A673 (cell line): ENCODE measurements around the gene SPEM3. TPM values are rescaled to one million over a fixed set of nuclear protein-coding genes. Genes with fewer than 3 reads are reported as not detected.

Experiments
- BruUV-seq: library from RNA; stranded (reverse); fragments of 400-500 nt; replicated peaks from 2 replicates; lab custom pipeline; 2021; lab: Mats Ljungman, UMichigan
- CTCF ChIA-PET: fragments of 300-600 bp; sonication (Branson Sonifier 250); formaldehyde crosslinking; loops from one replicate; lab custom pipeline; 2022; ENCODE audit warnings: antibody characterized with exemption; lab: Charles Lee
- POLR2A ChIA-PET: fragments of 300-600 bp; sonication (Branson Sonifier 250); formaldehyde crosslinking; loops from one replicate; lab custom pipeline; 2022; ENCODE audit warnings: antibody characterized with exemption; ENCODE audit not compliant: low non-redundant PET; lab: Charles Lee
- DNase-seq: peaks from one replicate; pipeline ENCODE4 v3.0.0-alpha.2; 2015; ENCODE audit warnings: low spot score
- H3K27ac ChIP-seq: fragments of 200-600 bp; sonication (generic); 2 replicates; pipeline ENCODE4 v1.5.1; 2016; ENCODE audit warnings: mixed run types, low read depth, mild to moderate bottlenecking, mixed read lengths, antibody characterized with exemption, low read length; ENCODE audit not compliant: poor library complexity, severe bottlenecking
- H3K27me3 ChIP-seq: fragments of 200-600 bp; sonication (generic); replicated peaks from 2 replicates; pipeline ENCODE4 v1.6.1; 2017; ENCODE audit warnings: mixed run types, low read depth, mild to moderate bottlenecking, mixed read lengths, antibody characterized with exemption, low read length; ENCODE audit not compliant: insufficient read depth, poor library complexity
- H3K36me3 ChIP-seq: fragments of 200-600 bp; sonication (generic); 2 replicates; pipeline ENCODE4 v1.6.1; 2016; ENCODE audit warnings: mixed run types, mild to moderate bottlenecking, mixed read lengths, antibody characterized with exemption, low read length; ENCODE audit not compliant: insufficient read depth, poor library complexity, severe bottlenecking
- H3K4me1 ChIP-seq: fragments of 200-600 bp; sonication (generic); 2 replicates; pipeline ENCODE4 v1.6.1; 2017; ENCODE audit warnings: mixed run types, mild to moderate bottlenecking, mixed read lengths, antibody characterized with exemption, low read length; ENCODE audit not compliant: insufficient read depth, poor library complexity, severe bottlenecking
- H3K4me3 ChIP-seq: fragments of 200-600 bp; sonication (generic); 2 replicates; pipeline ENCODE4 v1.5.1; 2016; ENCODE audit warnings: low read depth, mixed run types, mild to moderate bottlenecking, mixed read lengths, low read length; ENCODE audit not compliant: poor library complexity, severe bottlenecking
- H3K9me3 ChIP-seq: fragments of 200-600 bp; sonication (generic); 2 replicates; pipeline ENCODE4 v1.6.1; 2016; ENCODE audit warnings: mixed run types, low read depth, mild to moderate bottlenecking, mixed read lengths, antibody characterized with exemption, low read length; ENCODE audit not compliant: poor library complexity, severe bottlenecking
- EZH2 ChIP-seq: fragments of 200-600 bp; sonication (generic); IDR thresholded peaks from 2 replicates; pipeline ENCODE4 v1.6.1; 2017; ENCODE audit warnings: borderline replicate concordance, low read depth, mild to moderate bottlenecking, mixed read lengths, antibody characterized with exemption, low read length; ENCODE audit not compliant: poor library complexity, severe bottlenecking
- intact Hi-C: fragments of 100-400 bp; cut with micrococcal nuclease; formaldehyde crosslinking; loops from one replicate; pipeline ENCODE4 v1.10.0; 2022; ENCODE audit not compliant: unreplicated experiment
- total RNA-seq: library from RNA; stranded (reverse); gene quantifications from 2 replicates; pipeline ENCODE4 v1.2.3, GENCODE V29; 2021
- TF ChIP-seq, protein P1 (sequence below): fragments of 300-800, 200-600 bp; sonication (generic); conservative IDR thresholded peaks from 2 replicates; pipeline ENCODE4 v1.5.1; 2017; ENCODE audit warnings: low read depth, mild to moderate bottlenecking, antibody characterized with exemption, low read length, moderate library complexity, mixed read lengths

SPEM3 gene
- total RNA-seq, 1 experiment from 2014 or later, result not detected

- intact Hi-C loops, result no loop called here
- no TSS peak for BruUV-seq
- peaks cover 3% of the 10 kb centered on the region for H3K36me3 ChIP-seq
- no peak within 1 kb of the TSS for H3K4me3 ChIP-seq
- H3K27me3 ChIP-seq, result no peaks in the 10 kb centered on the region
- H3K9me3 ChIP-seq, result no peaks in the 10 kb centered on the region
- H3K27ac ChIP-seq, result no peak within 1 kb of the TSS
- no peak for DNase-seq
- CTCF ChIA-PET, result no interaction called here
- H3K4me1 ChIP-seq, result no peaks in the 10 kb centered on the region
- POLR2A ChIA-PET, result no interaction called here
- no peak for TF ChIP-seq EZH2
- TF ChIP-seq, protein P1, sequence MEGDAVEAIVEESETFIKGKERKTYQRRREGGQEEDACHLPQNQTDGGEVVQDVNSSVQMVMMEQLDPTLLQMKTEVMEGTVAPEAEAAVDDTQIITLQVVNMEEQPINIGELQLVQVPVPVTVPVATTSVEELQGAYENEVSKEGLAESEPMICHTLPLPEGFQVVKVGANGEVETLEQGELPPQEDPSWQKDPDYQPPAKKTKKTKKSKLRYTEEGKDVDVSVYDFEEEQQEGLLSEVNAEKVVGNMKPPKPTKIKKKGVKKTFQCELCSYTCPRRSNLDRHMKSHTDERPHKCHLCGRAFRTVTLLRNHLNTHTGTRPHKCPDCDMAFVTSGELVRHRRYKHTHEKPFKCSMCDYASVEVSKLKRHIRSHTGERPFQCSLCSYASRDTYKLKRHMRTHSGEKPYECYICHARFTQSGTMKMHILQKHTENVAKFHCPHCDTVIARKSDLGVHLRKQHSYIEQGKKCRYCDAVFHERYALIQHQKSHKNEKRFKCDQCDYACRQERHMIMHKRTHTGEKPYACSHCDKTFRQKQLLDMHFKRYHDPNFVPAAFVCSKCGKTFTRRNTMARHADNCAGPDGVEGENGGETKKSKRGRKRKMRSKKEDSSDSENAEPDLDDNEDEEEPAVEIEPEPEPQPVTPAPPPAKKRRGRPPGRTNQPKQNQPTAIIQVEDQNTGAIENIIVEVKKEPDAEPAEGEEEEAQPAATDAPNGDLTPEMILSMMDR, result no peak
These were observed 8.6 kb upstream of the SPEM3 start, which contains the start of gene SPEM1 for GRCh38 chr17:7419819-7420610. Gene SPEM1 (plus strand): TSS chr17:7420324. CDS start chr17:7420385, 61 bp downstream.

DNA sequence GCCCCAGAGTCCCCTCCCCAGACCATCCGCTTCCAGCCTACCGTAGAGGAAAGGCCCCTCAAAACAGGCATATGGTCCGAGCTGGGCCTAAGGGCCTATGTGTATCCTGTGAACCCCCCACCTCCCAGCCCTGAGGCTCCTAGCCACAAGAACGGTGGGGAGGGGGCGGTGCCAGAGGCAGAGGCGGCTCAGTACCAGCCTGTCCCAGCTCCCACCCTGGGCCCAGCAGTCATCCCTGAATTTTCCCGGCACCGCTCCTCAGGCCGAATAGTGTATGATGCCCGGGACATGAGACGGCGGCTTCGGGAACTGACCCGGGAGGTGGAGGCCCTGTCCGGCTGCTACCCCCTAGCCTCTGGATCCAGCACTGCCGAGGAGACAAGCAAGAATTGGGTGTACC is 7.5 kb upstream of the SPEM3 start:
- Histone ChIP-seq H3K27ac (no peak overlapping the region), H3K4me3 (no peak overlapping the region), H3K4me1 (no peaks in the 10 kb centered on the region), H3K9me3 (no peaks in the 10 kb centered on the region), H3K27me3 (no peaks in the 10 kb centered on the region), H3K36me3 (no peaks in the 10 kb centered on the region)
- ChIA-PET CTCF (no interaction called here), POLR2A (no interaction called here)
- intact Hi-C loops, result no loop called here
- TF ChIP-seq, protein P1, result no peak
- no peak for TF ChIP-seq EZH2
- DNase-seq, result no peak
- no TSS peak for BruUV-seq

DNA sequence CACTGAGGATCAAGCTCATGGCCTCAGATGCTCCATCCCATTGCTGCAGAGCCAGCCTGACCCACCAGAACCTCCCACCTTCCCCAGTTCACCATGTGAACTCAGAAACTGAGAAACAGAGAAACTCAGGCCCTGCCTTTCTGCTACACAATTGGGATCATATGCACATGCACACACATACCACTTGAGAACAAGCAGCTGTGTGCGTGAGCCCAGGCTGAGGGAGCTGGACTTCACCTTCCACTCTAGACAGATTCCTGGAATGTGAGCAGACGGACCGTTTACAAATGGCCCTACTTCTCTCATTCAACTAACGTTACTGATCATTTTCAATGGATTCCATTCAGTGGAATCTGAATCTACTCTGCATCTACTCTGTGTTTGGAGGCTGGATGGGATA is 5.0 kb upstream of the SPEM3 start:
- Histone ChIP-seq H3K4me1 (no peaks in the 10 kb centered on the region), H3K36me3 (no peaks in the 10 kb centered on the region), H3K27ac (no peak overlapping the region), H3K27me3 (no peaks in the 10 kb centered on the region), H3K9me3 (no peaks in the 10 kb centered on the region), H3K4me3 (no peak overlapping the region)
- intact Hi-C loops, result no loop called here
- no peak for DNase-seq
- TF ChIP-seq, protein P1, result no peak
- TF ChIP-seq EZH2, result no peak
- POLR2A ChIA-PET, result no interaction called here
- CTCF ChIA-PET, result no interaction called here
- no TSS peak for BruUV-seq
